H1 (cell line): ENCODE results near the gene NOC4L. TPM values are rescaled to one million over a fixed set of nuclear protein-coding genes. Genes with fewer than 3 reads are reported as not detected.

Experiments
- polyA plus RNA-seq, 7 experiments: library from polyadenylated mRNA; depleted of rRNA in 3 of 7; stranded (reverse) in 5 of 7; unstranded in 2 of 7; fragments of >200 nt in 5 of 7; fragments of 200-250 nt in 2 of 7; gene quantifications; 1 replicate in 5 of 7; 2 replicates in 1 of 7; 4 replicates in 1 of 7; pipeline versions ENCODE4 v1.2.1 to v1.2.3, GENCODE V29; 2011 to 2013; ENCODE audit warnings: missing spikeins in 2 of 7, mixed read lengths in 2 of 7
- small RNA-seq: library from polyadenylated mRNA; stranded (forward); fragments of <200 nt; extraction: miRNeasy Mini kit (QIAGEN cat#:217004); gene quantifications from one replicate; pipeline ENCODE3, GENCODE V24; 2013; ENCODE audit not compliant: insufficient read depth
- total RNA-seq: library from RNA; stranded (reverse); fragmentation: NEBNext Ultra II Directional; extraction: Animal tissue kit (Norgen Biotek cat#: 25700); gene quantifications from 2 replicates; pipeline ENCODE4 v1.2.1, GENCODE V29; 2021

The NOC4L gene
- total and polyA plus RNA-seq, 2 of the 8 experiments (the other 6 are each of a cell fraction or from before 2014, with no cell fraction given) = 26.8 to 40.3 TPM

Small RNA genes lying within 50 kb of the gene (small RNA-seq; reads per million reads assigned to genes)
- gene AC138466.3 = not detected

Other genes starting within 250 kb of the NOC4L start
- 44.1 and 48.5 TPM in 2 replicates for gene ULK1, start 249.8 kb upstream of the NOC4L start, total RNA-seq
- gene ULK1, start 249.8 kb upstream of the NOC4L start, polyA plus RNA-seq (2011; rRNA removed) = 13.0 and 26.4 TPM in 2 replicates
- gene PUS1, start 215.2 kb upstream of the NOC4L start, total RNA-seq = 81.2 and 82.5 TPM in 2 replicates
- 48.1 and 65.7 TPM in 2 replicates for gene PUS1, start 215.2 kb upstream of the NOC4L start, polyA plus RNA-seq (2011; rRNA removed)
- 69.6 and 69.7 TPM in 2 replicates for gene EP400, start 194.5 kb upstream of the NOC4L start, total RNA-seq
- 13.1 and 16.2 TPM in 2 replicates for gene EP400, start 194.5 kb upstream of the NOC4L start, polyA plus RNA-seq (2011; rRNA removed)
- 24.4 and 25.3 TPM in 2 replicates for gene DDX51, start 138 bp upstream of the NOC4L start, total RNA-seq
- gene DDX51, start 138 bp upstream of the NOC4L start, polyA plus RNA-seq (2011; rRNA removed) = 11.2 and 19.5 TPM in 2 replicates
- 2.0 and 3.3 TPM in 2 replicates for gene GALNT9, start 185.1 kb downstream of the NOC4L start, total RNA-seq
- gene GALNT9, start 185.1 kb downstream of the NOC4L start, polyA plus RNA-seq (2011; rRNA removed) = 3.6 and 5.3 TPM in 2 replicates